Mononuclear cell (primary cell): ENCODE measurements around the gene IPO11. TPM values are rescaled to one million over a fixed set of nuclear protein-coding genes. Genes with fewer than 3 reads are reported as not detected.
"Not testable (repeated sequence)": the region's sequence is repeated elsewhere in the genome, so short reads cannot be mapped to it uniquely, and the experiment has no call there.

Experiments
- H3K27me3 ChIP-seq: 2 replicates; pipeline ENCODE4 v1.6.0; 2011; ENCODE audit warnings: low read length, control low read depth; ENCODE audit not compliant: insufficient read depth
- H3K4me1 ChIP-seq: 2 replicates; pipeline ENCODE4 v1.5.1; 2011; ENCODE audit warnings: mild to moderate bottlenecking, low read length, control low read depth; ENCODE audit not compliant: insufficient read depth
- H3K4me3 ChIP-seq: 2 replicates; pipeline ENCODE4 v1.5.1; 2011; ENCODE audit warnings: mild to moderate bottlenecking, low read length, moderate library complexity
- H3K9me3 ChIP-seq: 2 replicates; pipeline ENCODE4 v1.5.1; 2011; ENCODE audit warnings: low read depth, mild to moderate bottlenecking, control low read depth, low read length
- total RNA-seq: library from RNA; depleted of rRNA; stranded (reverse); fragments of >200 nt; gene quantifications from one replicate; pipeline ENCODE4 v1.2.3, GENCODE V29; 2012

Gene IPO11
- total RNA-seq, 1 donor: 12.7 TPM

- no peak overlapping the region for H3K4me3 ChIP-seq
- H3K9me3 ChIP-seq: no peaks in the 10 kb centered on the region
- no peaks in the 10 kb centered on the region for H3K4me1 ChIP-seq
- no peaks in the 10 kb centered on the region for H3K27me3 ChIP-seq
These were observed 150.3 kb downstream of the IPO11 start for GRCh38 chr5:62562867-62563266.

- H3K27me3 ChIP-seq: no peaks in the 10 kb centered on the region
- H3K9me3 ChIP-seq: no peaks in the 10 kb centered on the region
- no peaks in the 10 kb centered on the region for H3K4me1 ChIP-seq
- no peak overlapping the region for H3K4me3 ChIP-seq
These were observed 151.5 kb downstream of the IPO11 start for GRCh38 chr5:62564101-62564500.

- H3K4me1 ChIP-seq, H3K9me3 ChIP-seq, H3K27me3 ChIP-seq, H3K4me3 ChIP-seq: not testable (repeated sequence)
These were observed 153.2 kb downstream of the IPO11 start for GRCh38 chr5:62565740-62566139.

GRCh38 chr5:62568143-62568542, 155.6 kb downstream of the IPO11 start:
- H3K4me1 ChIP-seq: no peaks in the 10 kb centered on the region
- no peaks in the 10 kb centered on the region for H3K9me3 ChIP-seq
- H3K4me3 ChIP-seq: no peak overlapping the region
- H3K27me3 ChIP-seq: no peaks in the 10 kb centered on the region

GRCh38 chr5:62568800-62569432, 156.4 kb downstream of the IPO11 start:
- Histone ChIP-seq H3K27me3 (no peaks in the 10 kb centered on the region), H3K9me3 (no peaks in the 10 kb centered on the region), H3K4me3 (no peak overlapping the region), H3K4me1 (no peaks in the 10 kb centered on the region)

GRCh38 chr5:62569470-62569869, 156.9 kb downstream of the IPO11 start:
- Histone ChIP-seq H3K4me3 (no peak overlapping the region), H3K27me3 (no peaks in the 10 kb centered on the region), H3K9me3 (no peaks in the 10 kb centered on the region), H3K4me1 (no peaks in the 10 kb centered on the region)

- H3K4me3 ChIP-seq: peak overlapping the region; percentile 19
- H3K9me3 ChIP-seq: no peaks in the 10 kb centered on the region
- no peaks in the 10 kb centered on the region for H3K27me3 ChIP-seq
- H3K4me1 ChIP-seq: no peaks in the 10 kb centered on the region
These were observed 160.5 kb downstream of the IPO11 start for GRCh38 chr5:62572918-62573514.

- H3K4me1 ChIP-seq: no peaks in the 10 kb centered on the region
These were observed 162.0 kb downstream of the IPO11 start for GRCh38 chr5:62574599-62574998.

GRCh38 chr5:62575066-62575465, 162.5 kb downstream of the IPO11 start:
- Histone ChIP-seq H3K4me1 (no peaks in the 10 kb centered on the region), H3K9me3 (no peaks in the 10 kb centered on the region), H3K4me3 (no peak overlapping the region), H3K27me3 (no peaks in the 10 kb centered on the region)

More at GRCh38 chr5:62574599-62574998, 162.0 kb downstream of the IPO11 start:
- H3K27me3 ChIP-seq: no peaks in the 10 kb centered on the region
- H3K4me3 ChIP-seq: no peak overlapping the region
- no peaks in the 10 kb centered on the region for H3K9me3 ChIP-seq

GRCh38 chr5:62575489-62575888, 162.9 kb downstream of the IPO11 start:
- no peaks in the 10 kb centered on the region for H3K27me3 ChIP-seq
- H3K9me3 ChIP-seq: no peaks in the 10 kb centered on the region
- no peaks in the 10 kb centered on the region for H3K4me1 ChIP-seq
- H3K4me3 ChIP-seq: no peak overlapping the region

- no peak overlapping the region for H3K4me3 ChIP-seq
- H3K4me1 ChIP-seq: no peaks in the 10 kb centered on the region
- H3K27me3 ChIP-seq: no peaks in the 10 kb centered on the region
- H3K9me3 ChIP-seq: no peaks in the 10 kb centered on the region
These were observed 164.1 kb downstream of the IPO11 start for GRCh38 chr5:62576570-62577170.

GRCh38 chr5:62577488-62577887, 164.9 kb downstream of the IPO11 start:
- H3K4me1 ChIP-seq: no peaks in the 10 kb centered on the region
- H3K27me3 ChIP-seq: no peaks in the 10 kb centered on the region
- H3K4me3 ChIP-seq: no peak overlapping the region
- no peaks in the 10 kb centered on the region for H3K9me3 ChIP-seq

GRCh38 chr5:62578540-62578939, 166.0 kb downstream of the IPO11 start, which contains the start of gene LRRC70:
Gene LRRC70, plus strand, starts transcription at chr5:62578819. Its CDS starts 620 bp downstream, at chr5:62579439.
- no peaks in the 10 kb centered on the region for H3K9me3 ChIP-seq
- H3K4me1 ChIP-seq: no peaks in the 10 kb centered on the region
- no peaks in the 10 kb centered on the region for H3K27me3 ChIP-seq
- H3K4me3 ChIP-seq: no peak within 1 kb of the TSS

GRCh38 chr5:62579761-62580160, 167.2 kb downstream of the IPO11 start:
- no peaks in the 10 kb centered on the region for H3K27me3 ChIP-seq
- H3K4me1 ChIP-seq: no peaks in the 10 kb centered on the region
- H3K4me3 ChIP-seq: no peak overlapping the region
- H3K9me3 ChIP-seq: no peaks in the 10 kb centered on the region

- H3K9me3 ChIP-seq: no peaks in the 10 kb centered on the region
- H3K4me3 ChIP-seq: no peak overlapping the region
- H3K4me1 ChIP-seq: no peaks in the 10 kb centered on the region
- H3K27me3 ChIP-seq: no peaks in the 10 kb centered on the region
These were observed 169.5 kb downstream of the IPO11 start for GRCh38 chr5:62581836-62582597.
